Osteoblast (primary cell): Measurements from ENCODE around the gene LRP1. TPM values are rescaled to one million over a fixed set of nuclear protein-coding genes. Genes with fewer than 3 reads are reported as not detected.

Source experiments
- DNase-seq: peaks from one replicate; pipeline ENCODE4 v3.0.0; 2011; ENCODE audit warnings: low spot score, mixed read lengths; ENCODE audit not compliant: insufficient read length; ENCODE audit errors: missing footprints
- H2AFZ ChIP-seq: 2 replicates; pipeline ENCODE4 v1.6.0; 2011; ENCODE audit warnings: mild to moderate bottlenecking, low read length
- H3K27ac ChIP-seq: 2 replicates; pipeline ENCODE4 v1.5.1; 2011; ENCODE audit warnings: mild to moderate bottlenecking, low read depth, low read length, moderate library complexity
- H3K27me3 ChIP-seq: 2 replicates; pipeline ENCODE4 v1.6.0; 2012; ENCODE audit warnings: mild to moderate bottlenecking, control low read depth, inconsistent platforms, low read length, moderate library complexity; ENCODE audit not compliant: insufficient read depth
- H3K36me3 ChIP-seq: 2 replicates; pipeline ENCODE4 v1.5.1; 2011; ENCODE audit warnings: mild to moderate bottlenecking, low read length, control low read depth, moderate library complexity; ENCODE audit not compliant: insufficient read depth
- H3K4me1 ChIP-seq: 2 replicates; pipeline ENCODE4 v1.5.1; 2011; ENCODE audit warnings: mild to moderate bottlenecking, low read length, control low read depth, moderate library complexity; ENCODE audit not compliant: insufficient read depth
- H3K4me2 ChIP-seq: 2 replicates; pipeline ENCODE4 v1.6.0; 2011; ENCODE audit warnings: mild to moderate bottlenecking, low read length; ENCODE audit not compliant: insufficient read depth
- H3K4me3 ChIP-seq: fragments of 200-600 bp; sonication (generic); 3 replicates; pipeline ENCODE4 v1.5.1; 2012; ENCODE audit warnings: mild to moderate bottlenecking, low read length, inconsistent platforms; ENCODE audit not compliant: insufficient read depth
- H3K79me2 ChIP-seq: 2 replicates; pipeline ENCODE4 v1.6.0; 2012; ENCODE audit warnings: mild to moderate bottlenecking, low read length, control low read depth, inconsistent platforms; ENCODE audit not compliant: insufficient read depth
- H3K9me3 ChIP-seq: 2 replicates; pipeline ENCODE4 v1.5.1; 2011; ENCODE audit warnings: low read depth, low read length, control low read depth
- H4K20me1 ChIP-seq: 2 replicates; pipeline ENCODE4 v1.6.0; 2012; ENCODE audit warnings: mild to moderate bottlenecking, low read length, control low read depth; ENCODE audit not compliant: insufficient read depth
- CTCF ChIP-seq: IDR thresholded peaks from 2 replicates; pipeline ENCODE4 v1.5.1; 2011; ENCODE audit warnings: mild to moderate bottlenecking, low read depth, low read length, moderate library complexity; ENCODE audit errors: extremely low read depth
- total RNA-seq: library from RNA; depleted of rRNA; stranded (reverse); fragments of >200 nt; gene quantifications from 2 replicates; pipeline ENCODE4 v1.2.3, GENCODE V29; 2012

The LRP1 gene
- total RNA-seq, 1 donor = 744 TPM

GRCh38 chr12:57158665-57159064 lies 30.4 kb downstream of the LRP1 start:
- peak; percentile 5 for DNase-seq
- Histone ChIP-seq H2AFZ (no peak overlapping the region), H3K4me2 (no peak overlapping the region), H3K36me3 (peaks cover 100% of the 10 kb centered on the region), H3K9me3 (no peaks in the 10 kb centered on the region), H3K4me3 (no peak overlapping the region), H3K79me2 (peaks cover 92% of the 10 kb centered on the region), H4K20me1 (peaks cover 58% of the 10 kb centered on the region), H3K4me1 (peaks cover 9% of the 10 kb centered on the region), H3K27ac (peak overlapping the region; percentile 5), H3K27me3 (no peaks in the 10 kb centered on the region)
- no peak for TF ChIP-seq CTCF

GRCh38 chr12:57159311-57159710 lies 31.0 kb downstream of the LRP1 start:
- DNase-seq = peak; percentile 31
- no peak overlapping the region for H3K27ac ChIP-seq
- no peak overlapping the region for H3K4me3 ChIP-seq
- no peak for TF ChIP-seq CTCF
- H2AFZ ChIP-seq = no peak overlapping the region
- H3K36me3 ChIP-seq = peaks cover 100% of the 10 kb centered on the region
- H3K79me2 ChIP-seq = peaks cover 89% of the 10 kb centered on the region
- no peak overlapping the region for H3K4me2 ChIP-seq
- no peaks in the 10 kb centered on the region for H3K9me3 ChIP-seq
- peaks cover 55% of the 10 kb centered on the region for H4K20me1 ChIP-seq
- H3K27me3 ChIP-seq = no peaks in the 10 kb centered on the region
- peaks cover 9% of the 10 kb centered on the region for H3K4me1 ChIP-seq

- Histone ChIP-seq H3K79me2 (peaks cover 85% of the 10 kb centered on the region), H3K4me1 (peaks cover 9% of the 10 kb centered on the region), H3K27ac (no peak overlapping the region), H3K4me2 (no peak overlapping the region), H3K4me3 (no peak overlapping the region), H3K9me3 (no peaks in the 10 kb centered on the region), H3K27me3 (no peaks in the 10 kb centered on the region), H3K36me3 (peaks cover 100% of the 10 kb centered on the region), H2AFZ (no peak overlapping the region), H4K20me1 (peaks cover 58% of the 10 kb centered on the region)
- no peak for TF ChIP-seq CTCF
- DNase-seq = peak; percentile 58
Observed at GRCh38 chr12:57160040-57160439, 31.8 kb downstream of the LRP1 start.

- peaks cover 58% of the 10 kb centered on the region for H4K20me1 ChIP-seq
- H3K79me2 ChIP-seq = peaks cover 79% of the 10 kb centered on the region
- H3K27me3 ChIP-seq = no peaks in the 10 kb centered on the region
- H3K27ac ChIP-seq = peak overlapping the region; percentile 63
- no peaks in the 10 kb centered on the region for H3K9me3 ChIP-seq
- no peak overlapping the region for H3K4me3 ChIP-seq
- H3K4me1 ChIP-seq = peaks cover 9% of the 10 kb centered on the region
- H3K36me3 ChIP-seq = peaks cover 100% of the 10 kb centered on the region
- TF ChIP-seq CTCF = no peak
- no peak overlapping the region for H2AFZ ChIP-seq
- H3K4me2 ChIP-seq = no peak overlapping the region
- DNase-seq = peak; percentile 17
Observed at GRCh38 chr12:57160741-57161140, 32.5 kb downstream of the LRP1 start.
